Ascending aorta (tissue), 2 donors: ENCODE results near the gene TREML4. TPM values are rescaled to one million over a fixed set of nuclear protein-coding genes. Genes with fewer than 3 reads are reported as not detected.

Experiments
- DNase-seq, 2 donors: peaks; one replicate each; pipeline ENCODE4 v3.0.0-alpha.2; 2019; ENCODE audit warnings: low spot score in 2 of 2
- H3K27ac ChIP-seq, 2 donors: fragments of 200-600 bp; sonication (generic); one replicate each; pipeline ENCODE4 v1.5.1; 2016 to 2017; ENCODE audit warnings: mild to moderate bottlenecking in 1 of 2
- H3K27me3 ChIP-seq: fragments of 200-600 bp; sonication (generic); one replicate; pipeline ENCODE4 v1.5.1; 2017
- H3K36me3 ChIP-seq, 2 donors: fragments of 200-600 bp; sonication (generic); one replicate each; pipeline ENCODE4 v1.5.1; 2016
- H3K4me1 ChIP-seq, 2 donors: fragments of 200-600 bp; sonication (generic); one replicate each; pipeline ENCODE4 v1.5.1; 2016 to 2017; ENCODE audit warnings: mild to moderate bottlenecking in 1 of 2
- H3K4me3 ChIP-seq, 2 donors: fragments of 200-600 bp; sonication (generic); one replicate each; pipeline ENCODE4 v1.5.1; 2016 to 2017; ENCODE audit warnings: mild to moderate bottlenecking in 1 of 2
- H3K9me3 ChIP-seq, 2 donors: fragments of 200-600 bp; sonication (generic); one replicate each; pipeline ENCODE4 v1.5.1; 2016
- intact Hi-C: fragments of 100-400 bp; cut with DNase I; formaldehyde crosslinking; loops from one replicate; pipeline ENCODE4 v1.15.1; 2023
- total RNA-seq: library from RNA; depleted of rRNA; stranded (reverse); fragments of >200 nt; gene quantifications from one replicate; pipeline ENCODE4 v1.1.0, GENCODE V29; 2016
- TF ChIP-seq, protein P1 (sequence below), 3 experiments: fragments of 200-600 bp in 2 of 3; fragments of 450-650 bp in 1 of 3; sonication (generic) in 2 of 3; IDR thresholded peaks; one replicate each; pipeline ENCODE4 v1.5.1; 2016 to 2019; ENCODE audit warnings: antibody characterized with exemption in 3 of 3, mild to moderate bottlenecking in 1 of 3, moderate library complexity in 1 of 3

The TREML4 gene
- total RNA-seq, 1 donor from 2014 or later, result not detected

DNA sequence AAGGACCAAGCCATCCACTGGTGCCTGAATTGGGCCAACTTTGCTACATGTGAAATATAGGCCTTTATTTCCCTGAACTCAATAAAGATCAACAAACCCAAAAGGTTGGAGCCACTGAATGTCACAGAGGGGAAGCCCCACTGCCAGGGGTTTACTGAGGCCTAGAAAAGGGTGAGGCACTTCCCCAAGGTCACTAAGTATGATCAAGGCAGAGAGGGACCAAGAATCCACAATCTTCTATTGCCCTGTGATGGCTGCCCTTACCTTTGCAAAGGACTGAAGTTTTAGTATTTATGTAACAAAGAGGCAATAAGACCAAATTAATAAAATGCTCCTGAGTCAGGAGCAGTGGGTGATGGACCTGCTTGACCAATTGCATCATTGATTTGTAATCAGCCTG lies 40.3 kb downstream of the TREML4 start:
- H3K4me3 ChIP-seq, result no peak overlapping the region

DNA sequence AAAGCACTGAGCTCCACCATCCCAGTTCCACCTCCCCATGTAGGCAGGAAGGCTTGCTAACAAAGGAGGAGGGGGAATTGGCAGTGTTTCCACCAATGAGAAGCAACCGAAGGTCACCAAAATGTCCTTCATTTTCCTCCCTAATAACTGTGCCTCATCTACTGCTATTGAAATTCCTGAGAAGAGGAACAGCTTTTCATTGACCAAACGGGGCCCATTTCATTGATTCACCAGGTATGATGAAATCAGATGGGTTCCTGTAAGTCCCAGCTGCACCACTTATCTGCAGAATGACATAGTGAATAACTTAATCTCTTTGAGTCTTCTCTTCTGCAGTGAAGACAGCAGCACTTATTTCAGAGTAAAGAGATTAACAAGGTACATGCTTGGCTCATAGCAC lies 41.0 kb downstream of the TREML4 start:
- Histone ChIP-seq H3K27ac (no peak overlapping the region), H3K9me3 (no peaks in the 10 kb centered on the region), H3K4me3 (no peak overlapping the region), H3K27me3 (no peaks in the 10 kb centered on the region), H3K36me3 (no peaks in the 10 kb centered on the region), H3K4me1 (no peaks in the 10 kb centered on the region)
- no peak for DNase-seq
- intact Hi-C loops, result no loop called here
- TF ChIP-seq, protein P1, sequence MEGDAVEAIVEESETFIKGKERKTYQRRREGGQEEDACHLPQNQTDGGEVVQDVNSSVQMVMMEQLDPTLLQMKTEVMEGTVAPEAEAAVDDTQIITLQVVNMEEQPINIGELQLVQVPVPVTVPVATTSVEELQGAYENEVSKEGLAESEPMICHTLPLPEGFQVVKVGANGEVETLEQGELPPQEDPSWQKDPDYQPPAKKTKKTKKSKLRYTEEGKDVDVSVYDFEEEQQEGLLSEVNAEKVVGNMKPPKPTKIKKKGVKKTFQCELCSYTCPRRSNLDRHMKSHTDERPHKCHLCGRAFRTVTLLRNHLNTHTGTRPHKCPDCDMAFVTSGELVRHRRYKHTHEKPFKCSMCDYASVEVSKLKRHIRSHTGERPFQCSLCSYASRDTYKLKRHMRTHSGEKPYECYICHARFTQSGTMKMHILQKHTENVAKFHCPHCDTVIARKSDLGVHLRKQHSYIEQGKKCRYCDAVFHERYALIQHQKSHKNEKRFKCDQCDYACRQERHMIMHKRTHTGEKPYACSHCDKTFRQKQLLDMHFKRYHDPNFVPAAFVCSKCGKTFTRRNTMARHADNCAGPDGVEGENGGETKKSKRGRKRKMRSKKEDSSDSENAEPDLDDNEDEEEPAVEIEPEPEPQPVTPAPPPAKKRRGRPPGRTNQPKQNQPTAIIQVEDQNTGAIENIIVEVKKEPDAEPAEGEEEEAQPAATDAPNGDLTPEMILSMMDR (IDR thresholded peaks at IDR 0.05), result no peak

More for the DNA sequence above, 40.3 kb downstream of the TREML4 start:
- Histone ChIP-seq H3K27me3 (no peaks in the 10 kb centered on the region), H3K36me3 (no peaks in the 10 kb centered on the region), H3K9me3 (peaks cover 0 to 4% of the 10 kb centered on the region in 2 donors), H3K4me1 (no peaks in the 10 kb centered on the region), H3K27ac (no peak overlapping the region)
- DNase-seq, result no peak
- TF ChIP-seq, protein P1 (IDR thresholded peaks at IDR 0.05), result no peak
- intact Hi-C loops, result no loop called here

DNA sequence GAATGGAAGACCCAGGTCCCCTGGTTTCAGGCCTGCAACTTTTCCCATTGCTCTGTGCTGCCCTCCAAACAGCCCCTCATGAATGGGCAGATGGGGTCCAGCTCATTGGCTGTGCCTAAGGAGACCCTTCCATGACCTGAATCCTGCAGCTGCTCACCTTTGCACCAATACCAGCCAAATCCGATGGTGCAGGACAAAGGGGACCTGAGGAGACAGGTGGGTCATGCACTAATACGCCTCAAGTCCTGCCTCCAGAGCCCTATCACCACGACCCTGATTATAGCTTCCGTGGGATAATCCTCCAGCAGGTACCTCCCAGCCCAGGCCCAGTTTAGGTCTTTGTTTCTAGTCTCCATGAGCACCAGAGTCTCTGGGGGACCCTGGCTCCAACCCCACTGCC lies 41.6 kb downstream of the TREML4 start:
- no peaks in the 10 kb centered on the region for H3K4me1 ChIP-seq
- intact Hi-C loops, result no loop called here
- no peak for DNase-seq

DNA sequence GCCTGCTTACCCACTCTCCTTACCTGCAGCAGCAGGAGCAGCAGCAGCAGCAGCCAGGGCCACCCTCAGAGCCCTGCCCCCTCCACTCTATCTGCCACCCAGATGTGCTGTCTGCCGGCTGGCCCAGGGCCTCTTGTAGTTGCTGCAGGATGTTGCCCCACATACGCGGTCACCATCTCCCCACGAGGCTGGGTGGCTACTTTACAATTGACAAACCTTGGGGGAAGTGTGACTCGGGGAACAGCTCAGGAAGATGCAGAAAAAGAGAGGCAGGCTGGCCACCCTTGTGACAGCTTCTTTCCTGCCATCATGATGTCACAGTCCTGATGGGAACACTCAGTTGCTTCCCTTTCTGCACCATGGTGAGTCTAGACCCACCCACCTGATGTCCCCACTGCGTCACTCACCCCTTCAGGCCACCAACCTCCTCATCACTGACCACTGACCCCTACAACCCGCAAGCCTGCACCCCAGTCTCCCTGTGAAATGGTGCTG lies 43.8 kb downstream of the TREML4 start:
- TF ChIP-seq, protein P1 (IDR thresholded peaks at IDR 0.05), result no peak
- Histone ChIP-seq H3K9me3 (no peaks in the 10 kb centered on the region), H3K36me3 (no peaks in the 10 kb centered on the region), H3K27me3 (no peaks in the 10 kb centered on the region), H3K4me1 (no peaks in the 10 kb centered on the region), H3K27ac (no peak overlapping the region), H3K4me3 (no peak overlapping the region)
- peak; percentile 48 to 78 for DNase-seq
- intact Hi-C loops, result no loop called here

More for the DNA sequence above, 41.6 kb downstream of the TREML4 start:
- Histone ChIP-seq H3K36me3 (no peaks in the 10 kb centered on the region), H3K4me3 (no peak overlapping the region), H3K27ac (no peak overlapping the region), H3K27me3 (no peaks in the 10 kb centered on the region), H3K9me3 (no peaks in the 10 kb centered on the region)
- TF ChIP-seq, protein P1 (IDR thresholded peaks at IDR 0.05), result no peak

DNA sequence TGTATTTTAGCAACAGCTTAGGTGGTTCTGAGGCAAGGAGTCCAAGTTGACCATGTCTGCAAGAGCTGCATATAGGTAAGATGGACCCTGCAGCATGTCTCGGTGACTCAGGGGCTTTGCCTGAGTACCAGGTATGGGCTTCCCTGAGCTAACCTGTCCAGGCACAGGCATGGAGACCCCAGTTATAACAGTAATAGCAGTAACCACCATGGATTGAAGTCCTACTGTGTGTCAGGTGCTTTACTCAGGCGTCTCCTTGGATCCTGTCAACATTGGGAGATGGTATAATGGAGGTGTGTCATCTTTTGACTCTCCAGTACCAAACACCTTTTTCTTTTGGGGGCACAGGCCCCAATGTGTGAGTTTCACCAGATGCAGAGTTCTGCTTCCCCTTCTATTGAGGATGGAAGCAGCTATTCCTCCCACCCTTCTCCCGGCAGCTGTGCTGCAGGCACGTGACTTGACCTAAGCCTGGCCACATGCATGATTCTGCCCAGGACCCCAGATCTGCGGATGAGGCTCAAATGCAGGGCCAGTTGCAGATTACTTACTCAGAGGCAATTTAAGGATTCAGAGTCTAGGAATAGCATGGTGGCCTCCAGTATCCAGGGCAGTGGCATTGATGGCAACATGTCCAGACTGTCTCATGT lies 44.6 kb downstream of the TREML4 start:
- no peaks in the 10 kb centered on the region for H3K9me3 ChIP-seq
- no peak overlapping the region for H3K4me3 ChIP-seq
- H3K27ac ChIP-seq, result no peak overlapping the region
- TF ChIP-seq, protein P1 (IDR thresholded peaks at IDR 0.05), result no peak
- H3K36me3 ChIP-seq, result no peaks in the 10 kb centered on the region
- intact Hi-C loops, result no loop called here
- no peaks in the 10 kb centered on the region for H3K27me3 ChIP-seq
- no peaks in the 10 kb centered on the region for H3K4me1 ChIP-seq
- DNase-seq, result no peak
